Measurements from ENCODE around the gene CCDC40. TPM values are rescaled to one million over a fixed set of nuclear protein-coding genes. Genes with fewer than 3 reads are reported as not detected.

Gene CCDC40
- total and polyA plus RNA-seq, 10 of the 15 experiments (the other 5 are each of a cell fraction or from before 2014, with no cell fraction given), result 0.06 to 0.10 TPM; not detected in 8

- intact Hi-C loops (cut with micrococcal nuclease; ENCODE audit: unreplicated experiment) (no loop called here), in situ Hi-C loops (cut with MboI) (no loop called here)
- no TSS peak for BruUV-seq (replicated peaks)
- ChIA-PET SMC1A (ENCODE audit: uncharacterized antibody, unreplicated experiment) (no interaction called here), POLR2A (no interaction called here), RAD21 (ENCODE audit: unreplicated experiment) (no interaction called here), CTCF (interaction anchor here (0.6 to 1.4 kb wide), 2 partner anchors 9 to 523 kb away, joined by 3 to 5 read pairs; no protein-coding TSS in a partner anchor)
- no peaks in the 10 kb centered on the region for H4K20me1 ChIP-seq (ENCODE audit: control insufficient read depth, insufficient read depth)
- H3K79me2 ChIP-seq (ENCODE audit: control insufficient read depth, insufficient read depth, low read length), result no peaks in the 10 kb centered on the region
- H2AFZ ChIP-seq (ENCODE audit: control insufficient read depth, low read depth, low read length), result no peak overlapping the region
- DNase-seq (ENCODE audit: low read depth, low spot score), result no peak
- FAIRE-seq, result no peak
- no peak for TF ChIP-seq CEBPB (IDR thresholded peaks at IDR 0.05; ENCODE audit: borderline replicate concordance in 1 of 2, low read depth in 2 of 2, low read length in 2 of 2)
- TF ChIP-seq ZBTB11 (CRISPR knock-in tag; IDR thresholded peaks at IDR 0.05), result no peak
- TF ChIP-seq E2F8 (IDR thresholded peaks at IDR 0.05; ENCODE audit: low read depth, partially characterized antibody), result no peak
- no peak for TF ChIP-seq MYB (IDR thresholded peaks at IDR 0.05; ENCODE audit: borderline replicate concordance, low read depth, low read length)
- H3K27ac ChIP-seq (ENCODE audit: control insufficient read depth, insufficient read depth), result no peak overlapping the region
- 69% methylated on average over 15 of the region's 15 CpGs for WGBS (ENCODE audit: insufficient coverage, insufficient replicate concordance, low lambda C conversion rate, missing lambda C conversion rate)
- H3K36me3 ChIP-seq (ENCODE audit: control insufficient read depth in 2 of 2, insufficient read depth in 2 of 2, low read length in 1 of 2), result no peaks in the 10 kb centered on the region
- no peak overlapping the region for H3K4me3 ChIP-seq
- ATAC-seq, result no peak
- no peaks in the 10 kb centered on the region for H3K9me3 ChIP-seq (replicated peaks; ENCODE audit: control insufficient read depth, insufficient read depth, low read length)
- H3K4me1 ChIP-seq (ENCODE audit: control insufficient read depth, insufficient read depth, low read length), result no peaks in the 10 kb centered on the region
- no peaks in the 10 kb centered on the region; a peak in 1 of 4 replicates for H3K27me3 ChIP-seq (replicated peaks in 1 of 2; ENCODE audit: control insufficient read depth in 2 of 2, insufficient read depth in 2 of 2, low read length in 1 of 2)
- no peak overlapping the region for H3K9ac ChIP-seq (ENCODE audit: control insufficient read depth, insufficient read depth, low read length)
- no peak overlapping the region for H3K4me2 ChIP-seq (ENCODE audit: control insufficient read depth, insufficient read depth)
Observed at GRCh38 chr17:80003969-80004368, 32.5 kb upstream of the CCDC40 start.
